GM13977 (cell line): ENCODE data around the gene MMS19.

Source experiments
- DNase-seq: peaks from one replicate; pipeline ENCODE4 v3.0.0; 2012; ENCODE audit warnings: low spot score
- CTCF ChIP-seq: IDR thresholded peaks from 2 replicates; pipeline ENCODE4 v1.5.1; 2012; ENCODE audit warnings: mild to moderate bottlenecking, control low read depth; ENCODE audit not compliant: insufficient read depth; ENCODE audit errors: extremely low read depth, missing control alignments
- in situ Hi-C: fragments of 300-500 bp; cut with MboI; formaldehyde crosslinking; loops from one replicate; pipeline ENCODE4 v1.12.0; 2022; ENCODE audit warnings: low sequenced_read_pairs, low pct_unique_long_range_greater_than_20kb, mixed read lengths, inconsistent platforms; ENCODE audit not compliant: unreplicated experiment

The MMS19 gene

GRCh38 chr10:97525683-97526110 lies 27.5 kb upstream of the MMS19 start:
- in situ Hi-C loops: no loop called here
- no peak for DNase-seq
- no peak for TF ChIP-seq CTCF

DNA sequence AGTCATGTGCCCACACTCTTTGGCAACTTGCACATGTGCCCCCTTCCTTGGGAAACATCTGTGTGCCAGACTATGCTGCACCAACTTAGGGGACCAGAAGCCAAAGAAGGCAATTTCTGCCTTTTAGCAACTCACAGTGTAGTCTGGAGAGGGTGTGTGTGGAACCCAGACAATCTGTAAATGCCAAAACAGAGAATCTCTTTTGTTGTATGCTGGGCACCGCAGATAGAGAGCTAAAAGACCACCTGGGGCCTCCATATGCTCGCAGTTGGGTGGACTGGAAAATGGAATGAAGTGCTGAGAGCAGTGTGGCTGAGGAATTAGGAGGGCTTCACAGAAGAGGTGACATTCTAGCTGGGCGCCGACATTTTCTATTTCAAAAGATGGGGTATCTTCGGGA lies 26.9 kb upstream of the MMS19 start:
- no peak for TF ChIP-seq CTCF
- in situ Hi-C loops: no loop called here

GRCh38 chr10:97522937-97523336 lies 24.7 kb upstream of the MMS19 start:
- no peak for DNase-seq
- TF ChIP-seq CTCF: no peak
- in situ Hi-C loops: no loop called here

More for the DNA sequence above, 26.9 kb upstream of the MMS19 start:
- no peak for DNase-seq

DNA sequence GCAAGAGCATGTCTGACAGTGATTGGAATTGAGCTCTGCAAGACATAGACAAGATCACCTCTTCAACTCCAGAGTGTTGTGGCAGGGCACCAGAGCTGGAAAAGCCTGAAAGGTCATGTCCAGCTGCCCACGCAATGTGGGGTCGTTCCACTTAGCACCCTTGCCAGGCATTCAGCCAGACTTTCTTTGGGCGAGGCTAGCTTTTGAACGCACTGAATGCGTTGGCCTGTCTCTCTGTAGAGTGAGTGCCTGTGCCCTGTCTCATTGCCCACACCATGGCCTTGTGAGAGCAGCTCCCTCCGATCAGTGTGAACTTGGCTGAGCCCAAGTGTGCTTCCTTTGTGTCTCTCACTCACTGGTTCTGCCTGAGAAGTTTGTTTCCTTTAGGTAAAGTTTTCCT lies 23.8 kb upstream of the MMS19 start:
- in situ Hi-C loops: no loop called here
- no peak for TF ChIP-seq CTCF
- no peak for DNase-seq

DNA sequence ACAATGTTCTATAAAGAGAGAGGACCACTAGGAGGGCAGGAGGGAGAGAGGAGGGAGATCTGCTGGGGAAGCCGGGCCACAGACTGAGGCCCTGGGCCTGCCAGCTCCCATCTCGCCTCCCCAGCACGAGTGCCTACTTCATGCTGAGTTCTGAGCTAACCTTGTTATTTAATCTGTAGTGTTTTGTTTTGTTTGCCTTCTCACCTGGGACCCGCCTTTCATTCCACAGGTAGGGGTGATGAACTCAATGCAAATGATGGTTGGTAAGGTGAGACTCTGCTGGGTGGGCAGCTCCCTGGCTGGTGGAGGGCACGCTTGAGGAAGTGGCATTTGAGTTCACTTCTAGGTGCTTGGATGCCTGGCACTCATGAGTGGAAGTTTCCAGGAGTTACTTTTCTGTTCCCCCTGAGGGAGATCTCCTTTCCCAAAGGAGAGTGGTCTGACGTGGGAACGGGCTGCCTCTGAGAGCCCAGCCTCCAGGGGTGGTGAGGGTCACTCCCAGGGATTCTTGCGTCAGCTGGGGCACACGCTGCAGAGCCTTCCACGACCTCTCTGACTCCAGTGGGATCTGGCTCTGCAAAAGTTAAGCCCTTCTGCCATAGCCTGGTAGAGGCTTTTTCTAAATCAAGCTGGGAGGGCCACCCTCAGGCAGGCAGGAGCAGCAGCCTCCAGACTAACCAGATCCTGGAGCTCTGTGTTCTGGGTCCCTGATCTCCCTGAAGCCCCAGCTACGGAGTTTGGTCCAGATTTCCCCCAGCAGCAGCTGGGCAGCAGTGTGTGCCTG lies 22.9 kb upstream of the MMS19 start:
- in situ Hi-C loops: no loop called here
- DNase-seq: no peak
- TF ChIP-seq CTCF: no peak

GRCh38 chr10:97520520-97520919 lies 22.3 kb upstream of the MMS19 start:
- no peak for TF ChIP-seq CTCF
- in situ Hi-C loops: no loop called here

More at GRCh38 chr10:97520520-97520919, 22.3 kb upstream of the MMS19 start:
- DNase-seq: no peak
